Measurements from ENCODE around the gene HOXA5.

HOXA5 gene

DNA sequence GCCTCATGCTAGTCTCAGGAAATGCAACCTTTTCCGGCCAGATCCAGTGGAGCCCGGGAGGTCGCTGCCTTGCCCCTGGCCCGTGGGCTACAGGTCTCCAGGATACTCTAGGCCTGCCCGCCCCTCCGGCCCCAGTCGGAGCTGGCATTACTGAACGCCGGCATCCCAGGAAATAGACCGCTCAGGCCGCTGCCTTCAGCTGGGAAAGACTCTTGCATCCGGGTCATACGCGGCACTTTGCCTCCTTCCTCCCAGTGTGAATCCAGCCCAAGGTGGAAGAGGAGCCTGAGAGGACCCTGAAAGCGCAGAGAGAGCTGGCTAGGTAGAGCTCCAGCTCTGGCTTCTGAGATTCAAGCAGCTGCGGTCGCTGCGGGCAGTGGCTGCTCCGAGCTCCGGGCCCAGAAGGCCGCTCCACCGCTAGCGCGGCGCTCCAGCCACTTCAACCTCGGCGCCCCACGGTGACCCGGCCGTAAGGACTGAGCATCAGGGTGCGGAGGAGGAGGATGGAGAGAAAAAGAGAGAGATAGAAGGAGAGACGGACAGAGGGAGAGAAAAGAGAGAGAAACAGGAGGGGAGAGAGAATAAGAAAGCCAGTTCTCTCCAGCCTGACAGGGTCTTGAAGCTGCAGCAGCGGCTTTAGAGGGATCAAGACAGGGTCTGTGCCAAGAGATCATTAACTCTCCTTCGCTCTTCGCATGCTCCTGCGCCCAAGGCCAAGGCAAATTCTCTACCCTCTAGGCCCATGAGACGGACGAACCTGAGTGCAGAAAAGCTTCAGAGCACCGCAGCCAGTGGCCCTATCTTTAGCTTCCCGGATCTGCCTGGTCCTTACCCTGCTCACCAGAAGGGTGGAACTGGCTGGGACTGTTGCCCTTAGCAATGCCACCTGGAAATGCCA lies 32.4 kb upstream of the HOXA5 start:
- peaks cover 31% of the 10 kb centered on the region for H3K4me1 ChIP-seq (ENCODE audit: control insufficient read depth, insufficient read depth, low read length, poor library complexity, severe bottlenecking)
- no peak overlapping the region for H3K4me3 ChIP-seq (ENCODE audit: insufficient read depth, low read depth, low read length, poor library complexity, severe bottlenecking)
- H3K9me3 ChIP-seq (ENCODE audit: control insufficient read depth, low read length): no peaks in the 10 kb centered on the region
- peaks cover 77% of the 10 kb centered on the region for H3K27me3 ChIP-seq (replicated peaks; ENCODE audit: control insufficient read depth, insufficient read depth, low read length, poor library complexity, severe bottlenecking)
- no peaks in the 10 kb centered on the region for H3K36me3 ChIP-seq (ENCODE audit: control insufficient read depth, insufficient read depth, low read length)
- no peak overlapping the region for H3K27ac ChIP-seq (ENCODE audit: insufficient read depth, low read length, poor library complexity, severe bottlenecking)
- no peak for DNase-seq

DNA sequence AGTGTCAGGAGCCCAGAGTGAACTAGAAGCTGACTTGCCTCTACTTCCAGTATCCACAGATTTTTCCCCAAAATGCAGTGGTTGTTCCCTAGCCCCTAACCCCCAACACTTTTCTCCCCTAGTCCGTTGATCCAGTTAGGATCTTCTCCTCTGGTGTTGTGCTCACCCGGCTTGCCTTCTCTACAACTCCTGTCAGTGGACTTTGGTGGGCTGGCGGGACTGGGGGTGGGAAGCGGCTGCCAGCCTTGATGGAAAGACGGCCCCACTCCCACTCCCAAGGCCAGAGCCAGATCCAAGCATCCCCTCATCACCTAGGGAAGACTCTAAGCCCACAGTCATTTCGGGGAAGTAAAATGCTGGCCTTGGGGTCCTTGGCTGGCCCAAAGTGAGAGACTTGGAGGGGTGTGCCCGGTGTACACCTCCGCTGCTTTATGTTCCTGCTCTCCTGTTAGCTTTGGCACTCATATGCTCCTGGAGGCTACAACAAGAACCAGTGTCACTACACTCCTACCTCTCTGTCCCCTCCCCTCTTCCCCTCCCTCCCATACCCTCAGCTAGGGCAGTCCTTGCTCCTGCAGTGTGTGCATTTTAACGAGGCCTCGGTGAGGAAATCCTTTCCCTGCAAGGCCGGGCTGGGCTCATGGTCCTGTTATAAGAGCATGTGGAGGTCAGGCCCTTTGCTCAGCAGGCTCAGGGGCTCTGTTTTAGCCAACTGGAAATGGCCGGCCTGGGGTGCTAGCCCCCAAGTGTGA lies 31.6 kb upstream of the HOXA5 start:
- DNase-seq: no peak
- Histone ChIP-seq H3K27me3 (replicated peaks; ENCODE audit: control insufficient read depth, insufficient read depth, low read length, poor library complexity, severe bottlenecking) (peaks cover 77% of the 10 kb centered on the region), H3K4me1 (ENCODE audit: control insufficient read depth, insufficient read depth, low read length, poor library complexity, severe bottlenecking) (peaks cover 32% of the 10 kb centered on the region), H3K4me3 (ENCODE audit: insufficient read depth, low read depth, low read length, poor library complexity, severe bottlenecking) (no peak overlapping the region), H3K27ac (ENCODE audit: insufficient read depth, low read length, poor library complexity, severe bottlenecking) (no peak overlapping the region), H3K9me3 (ENCODE audit: control insufficient read depth, low read length) (no peaks in the 10 kb centered on the region), H3K36me3 (ENCODE audit: control insufficient read depth, insufficient read depth, low read length) (no peaks in the 10 kb centered on the region)

DNA sequence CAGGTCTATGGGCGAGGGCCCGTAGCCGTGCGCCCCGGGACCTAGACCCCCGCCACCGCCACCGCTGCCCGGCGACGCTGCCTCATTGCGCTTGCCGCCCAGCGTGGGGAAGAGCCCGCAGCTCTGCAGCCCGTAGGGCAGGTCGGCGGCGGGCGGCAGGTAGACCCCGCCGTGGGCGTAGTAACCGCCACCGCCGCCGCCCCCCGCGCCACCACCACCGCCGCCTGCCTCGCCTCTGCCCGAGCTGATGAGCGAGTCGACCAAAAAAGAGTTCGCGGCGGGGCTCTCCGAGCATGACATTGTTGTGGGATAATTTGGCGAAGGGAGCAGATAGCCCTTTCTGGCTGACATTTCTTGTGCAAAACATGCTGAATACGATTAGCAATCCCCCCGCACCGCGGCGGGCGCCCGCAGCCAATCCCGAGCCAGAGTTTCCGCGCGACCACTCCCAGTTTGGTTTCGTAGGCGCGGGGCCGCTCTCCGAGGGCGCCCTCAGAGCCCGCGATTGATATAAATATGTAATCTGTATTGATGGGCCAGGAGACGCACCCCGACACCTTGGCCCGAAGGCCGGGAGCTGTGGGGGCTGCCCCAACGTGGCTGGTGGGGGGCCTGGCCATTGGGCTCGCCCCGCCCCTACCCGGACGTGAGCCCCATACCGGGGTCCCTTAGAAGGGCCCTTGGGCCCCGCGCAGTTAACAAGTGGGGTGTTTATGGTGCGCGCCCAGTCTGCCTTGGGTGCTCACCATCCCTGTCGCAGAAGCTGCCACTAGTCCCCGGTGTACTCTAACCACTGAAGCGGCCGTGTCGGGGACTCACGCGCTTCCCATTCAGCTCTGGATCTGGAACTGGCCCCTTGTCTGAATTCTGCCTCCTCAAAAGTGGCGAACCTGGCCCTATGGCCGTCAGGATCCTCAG lies 30.7 kb upstream of the HOXA5 start, which contains the start of gene HOXA10:
Gene HOXA10, minus strand, starts transcription at position 365 of the 918 bp plus-strand sequence. Its CDS starts 14 bp downstream, at position 351.
- H3K27me3 ChIP-seq (replicated peaks; ENCODE audit: control insufficient read depth, insufficient read depth, low read length, poor library complexity, severe bottlenecking): peaks cover 77% of the 10 kb centered on the region
- H3K36me3 ChIP-seq (ENCODE audit: control insufficient read depth, insufficient read depth, low read length): no peaks in the 10 kb centered on the region
- H3K4me1 ChIP-seq (ENCODE audit: control insufficient read depth, insufficient read depth, low read length, poor library complexity, severe bottlenecking): peaks cover 35% of the 10 kb centered on the region
- H3K9me3 ChIP-seq (ENCODE audit: control insufficient read depth, low read length): no peaks in the 10 kb centered on the region
- peak within 1 kb of the TSS; percentile 40 for H3K4me3 ChIP-seq (ENCODE audit: insufficient read depth, low read depth, low read length, poor library complexity, severe bottlenecking)
- DNase-seq: no peak
- H3K27ac ChIP-seq (ENCODE audit: insufficient read depth, low read length, poor library complexity, severe bottlenecking): no peak within 1 kb of the TSS

DNA sequence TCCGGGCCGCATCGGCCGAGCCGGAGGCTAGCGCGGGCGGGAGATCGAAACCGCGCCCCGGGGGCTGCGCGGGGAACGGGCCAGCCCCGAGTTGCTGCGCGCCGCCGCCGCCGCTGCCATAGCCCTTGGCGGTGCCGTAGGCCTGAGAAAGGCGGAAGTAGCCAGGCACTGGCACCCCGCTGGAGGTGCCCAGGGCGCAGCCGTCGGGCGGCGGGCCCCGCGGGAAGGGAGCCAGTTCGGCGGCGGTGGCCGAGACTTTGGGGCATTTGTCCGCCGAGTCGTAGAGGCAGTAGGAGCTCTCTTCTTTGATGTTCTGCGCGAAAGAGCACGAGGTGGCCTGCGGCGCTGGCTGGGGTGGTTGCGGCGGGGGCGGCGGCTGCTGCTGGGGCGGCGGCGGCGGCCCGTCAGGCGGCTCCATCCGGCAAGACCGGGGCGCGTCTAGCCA lies 30.1 kb upstream of the HOXA5 start:
- Histone ChIP-seq H3K27me3 (replicated peaks; ENCODE audit: control insufficient read depth, insufficient read depth, low read length, poor library complexity, severe bottlenecking) (peaks cover 79% of the 10 kb centered on the region), H3K27ac (ENCODE audit: insufficient read depth, low read length, poor library complexity, severe bottlenecking) (no peak overlapping the region), H3K4me1 (ENCODE audit: control insufficient read depth, insufficient read depth, low read length, poor library complexity, severe bottlenecking) (peaks cover 37% of the 10 kb centered on the region), H3K9me3 (ENCODE audit: control insufficient read depth, low read length) (no peaks in the 10 kb centered on the region), H3K4me3 (ENCODE audit: insufficient read depth, low read depth, low read length, poor library complexity, severe bottlenecking) (peak overlapping the region; percentile 40), H3K36me3 (ENCODE audit: control insufficient read depth, insufficient read depth, low read length) (no peaks in the 10 kb centered on the region)
- no peak for DNase-seq

DNA sequence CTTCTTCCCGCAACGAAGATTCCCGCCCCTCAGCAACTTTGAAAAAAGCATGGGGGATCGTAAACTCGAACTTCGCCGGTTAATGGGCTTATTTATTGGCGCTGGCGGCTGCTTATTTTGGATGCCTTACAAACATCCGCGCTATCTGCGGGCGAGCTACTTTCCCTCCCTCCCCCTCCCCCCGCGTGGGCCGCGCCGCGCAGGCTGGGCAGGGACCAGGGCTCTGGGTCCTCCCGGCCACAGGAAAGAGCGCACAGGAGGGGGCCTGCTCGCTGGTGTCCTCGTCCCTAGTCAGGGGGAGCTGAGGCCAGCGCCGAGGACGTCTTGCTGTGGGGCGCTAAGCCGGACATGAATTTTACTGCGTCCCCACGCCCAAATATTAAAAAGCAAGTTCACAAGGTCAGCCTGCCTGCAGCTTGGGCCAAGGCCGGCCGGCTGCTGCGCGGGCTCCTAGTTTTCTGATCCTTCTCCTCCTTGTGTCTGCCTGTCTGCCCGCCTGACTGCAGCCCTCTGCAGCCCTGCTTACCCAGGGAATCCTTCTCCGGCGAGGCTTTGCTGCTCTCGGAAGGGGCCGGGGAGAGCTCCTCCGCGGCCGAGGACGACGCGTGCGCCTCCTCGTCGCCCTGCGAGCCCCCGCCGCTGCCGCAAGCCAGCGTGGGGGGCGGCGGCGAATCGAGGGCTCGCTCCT lies 29.5 kb upstream of the HOXA5 start:
- Histone ChIP-seq H3K36me3 (ENCODE audit: control insufficient read depth, insufficient read depth, low read length) (no peaks in the 10 kb centered on the region), H3K27ac (ENCODE audit: insufficient read depth, low read length, poor library complexity, severe bottlenecking) (no peak overlapping the region), H3K4me1 (ENCODE audit: control insufficient read depth, insufficient read depth, low read length, poor library complexity, severe bottlenecking) (peaks cover 37% of the 10 kb centered on the region), H3K9me3 (ENCODE audit: control insufficient read depth, low read length) (no peaks in the 10 kb centered on the region), H3K27me3 (replicated peaks; ENCODE audit: control insufficient read depth, insufficient read depth, low read length, poor library complexity, severe bottlenecking) (peaks cover 84% of the 10 kb centered on the region), H3K4me3 (ENCODE audit: insufficient read depth, low read depth, low read length, poor library complexity, severe bottlenecking) (peak overlapping the region; percentile 40)
- no peak for DNase-seq

DNA sequence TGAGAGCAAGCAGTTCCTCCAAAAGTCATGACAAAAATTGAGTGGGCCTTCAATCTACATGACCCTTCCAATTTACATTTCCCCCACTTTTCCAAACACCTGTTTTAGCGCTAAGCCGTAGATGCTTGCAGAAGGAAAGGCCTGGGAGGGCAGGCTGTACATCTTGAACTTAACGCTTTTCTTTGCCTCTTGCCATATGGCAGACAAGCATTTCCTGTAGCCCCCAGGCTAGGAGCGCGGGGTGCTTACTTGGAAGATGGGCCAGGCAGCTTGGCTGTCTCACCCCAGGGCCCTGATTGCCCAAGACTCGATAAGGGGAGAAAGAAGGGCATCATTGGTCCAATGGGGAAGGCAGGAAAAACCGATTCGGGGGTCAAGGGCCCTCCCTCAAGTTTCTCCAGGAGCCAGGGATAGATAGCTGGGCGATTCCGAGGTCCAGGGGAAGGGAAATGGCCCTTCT lies 28.9 kb upstream of the HOXA5 start:
- peaks cover 89% of the 10 kb centered on the region for H3K27me3 ChIP-seq (replicated peaks; ENCODE audit: control insufficient read depth, insufficient read depth, low read length, poor library complexity, severe bottlenecking)
- H3K36me3 ChIP-seq (ENCODE audit: control insufficient read depth, insufficient read depth, low read length): no peaks in the 10 kb centered on the region
- H3K4me3 ChIP-seq (ENCODE audit: insufficient read depth, low read depth, low read length, poor library complexity, severe bottlenecking): peak overlapping the region; percentile 40
- H3K27ac ChIP-seq (ENCODE audit: insufficient read depth, low read length, poor library complexity, severe bottlenecking): no peak overlapping the region
- peaks cover 37% of the 10 kb centered on the region for H3K4me1 ChIP-seq (ENCODE audit: control insufficient read depth, insufficient read depth, low read length, poor library complexity, severe bottlenecking)
- H3K9me3 ChIP-seq (ENCODE audit: control insufficient read depth, low read length): no peaks in the 10 kb centered on the region
- no peak for DNase-seq

DNA sequence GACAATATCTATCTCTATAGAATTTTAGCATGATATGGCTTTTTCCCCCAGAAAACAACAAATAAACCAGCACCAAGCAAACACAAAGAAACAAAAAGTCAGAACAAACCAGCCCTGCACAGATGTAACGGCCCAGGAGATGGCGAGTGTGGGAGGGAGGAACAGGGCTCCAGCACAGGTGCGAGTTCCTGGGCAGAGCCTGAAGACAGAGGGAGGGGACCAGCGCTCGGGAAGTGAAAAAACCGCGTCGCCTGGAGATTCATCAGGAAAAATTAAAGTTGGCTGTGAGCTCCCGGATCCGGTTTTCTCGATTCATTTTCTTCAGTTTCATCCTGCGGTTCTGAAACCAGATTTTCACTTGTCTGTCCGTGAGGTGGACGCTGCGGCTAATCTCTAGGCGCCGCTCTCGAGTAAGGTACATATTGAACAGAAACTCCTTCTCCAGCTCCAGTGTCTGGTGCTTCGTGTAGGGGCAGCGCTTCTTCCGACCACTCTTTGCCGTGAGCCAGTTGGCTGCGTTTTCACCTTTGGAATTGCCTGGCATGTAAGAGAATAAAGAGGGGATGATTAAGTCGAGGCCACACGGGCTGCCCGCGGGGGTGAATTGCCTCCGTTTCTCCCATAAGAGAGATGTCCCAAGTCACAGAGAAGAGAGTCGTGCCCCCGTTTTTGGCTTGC lies 28.3 kb upstream of the HOXA5 start:
- Histone ChIP-seq H3K36me3 (ENCODE audit: control insufficient read depth, insufficient read depth, low read length) (no peaks in the 10 kb centered on the region), H3K4me3 (ENCODE audit: insufficient read depth, low read depth, low read length, poor library complexity, severe bottlenecking) (no peak overlapping the region), H3K9me3 (ENCODE audit: control insufficient read depth, low read length) (no peaks in the 10 kb centered on the region), H3K27ac (ENCODE audit: insufficient read depth, low read length, poor library complexity, severe bottlenecking) (no peak overlapping the region), H3K27me3 (replicated peaks; ENCODE audit: control insufficient read depth, insufficient read depth, low read length, poor library complexity, severe bottlenecking) (peaks cover 93% of the 10 kb centered on the region), H3K4me1 (ENCODE audit: control insufficient read depth, insufficient read depth, low read length, poor library complexity, severe bottlenecking) (peaks cover 37% of the 10 kb centered on the region)
- DNase-seq: no peak

DNA sequence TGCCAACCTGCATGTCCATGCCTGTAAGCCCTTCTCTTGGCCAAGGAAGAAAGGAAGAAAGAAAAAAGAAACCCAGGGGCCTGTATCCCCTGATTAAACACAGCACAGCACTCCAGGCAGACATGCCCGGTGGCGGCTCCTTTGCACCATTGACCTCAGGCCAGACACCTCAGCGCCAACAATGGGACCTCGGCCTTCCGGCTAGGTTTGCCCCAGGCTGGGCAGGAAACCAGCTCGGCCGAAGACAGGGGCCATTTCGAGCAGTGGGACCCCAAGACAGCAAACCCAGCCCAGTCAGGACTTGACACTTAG lies 27.8 kb upstream of the HOXA5 start:
- no peak overlapping the region for H3K27ac ChIP-seq (ENCODE audit: insufficient read depth, low read length, poor library complexity, severe bottlenecking)
- H3K27me3 ChIP-seq (replicated peaks; ENCODE audit: control insufficient read depth, insufficient read depth, low read length, poor library complexity, severe bottlenecking): peaks cover 98% of the 10 kb centered on the region
- no peak for DNase-seq
- H3K9me3 ChIP-seq (ENCODE audit: control insufficient read depth, low read length): no peaks in the 10 kb centered on the region
- H3K36me3 ChIP-seq (ENCODE audit: control insufficient read depth, insufficient read depth, low read length): no peaks in the 10 kb centered on the region
- peaks cover 39% of the 10 kb centered on the region for H3K4me1 ChIP-seq (ENCODE audit: control insufficient read depth, insufficient read depth, low read length, poor library complexity, severe bottlenecking)
- H3K4me3 ChIP-seq (ENCODE audit: insufficient read depth, low read depth, low read length, poor library complexity, severe bottlenecking): no peak overlapping the region
